HepG2 (cell line): ENCODE measurements around the gene AGPAT3. TPM values are rescaled to one million over a fixed set of nuclear protein-coding genes. Genes with fewer than 3 reads are reported as not detected.

ENCODE experiments used
- CEBPG ChIP-seq: IDR thresholded peaks from 2 replicates; pipeline ENCODE4 v1.6.1; 2016
- ELF1 ChIP-seq: sonication (generic); formaldehyde crosslinking; IDR thresholded peaks from 2 replicates; pipeline ENCODE4 v1.4.0; 2020; ENCODE audit warnings: missing genetic modification reagents
- FOXA1 ChIP-seq, 2 experiments: fragments of 450-650 bp in 1 of 2; sonication (generic) in 1 of 2; formaldehyde crosslinking in 1 of 2; IDR thresholded peaks; 2 replicates each; pipeline versions ENCODE4 v1.4.0 to v1.6.1; 2016 to 2020; ENCODE audit warnings: missing genetic modification reagents in 1 of 2
- FOXC1 ChIP-seq: sonication (generic); formaldehyde crosslinking; IDR thresholded peaks from 2 replicates; pipeline ENCODE4 v1.8.0; 2022; ENCODE audit warnings: mild to moderate bottlenecking, missing genetic modification reagents, borderline replicate concordance
- KLF11 ChIP-seq: IDR thresholded peaks from 2 replicates; pipeline ENCODE4 v1.6.1; 2016; ENCODE audit warnings: missing compliant biosample characterization
- PHF8 ChIP-seq: sonication (generic); formaldehyde crosslinking; IDR thresholded peaks from 2 replicates; pipeline ENCODE4 v1.5.0; 2020; ENCODE audit warnings: missing genetic modification reagents
- POGK ChIP-seq: sonication (generic); formaldehyde crosslinking; conservative IDR thresholded peaks from 2 replicates; pipeline ENCODE4 v1.8.0; 2022; ENCODE audit warnings: mild to moderate bottlenecking, moderate library complexity, missing genetic modification reagents
- RARA ChIP-seq: IDR thresholded peaks from 2 replicates; pipeline ENCODE4 v1.6.1; 2016; ENCODE audit warnings: missing genetic modification reagents, missing compliant biosample characterization
- TEAD2 ChIP-seq: sonication (generic); formaldehyde crosslinking; IDR thresholded peaks from 2 replicates; pipeline ENCODE4 v1.9.0; 2021; ENCODE audit warnings: missing genetic modification reagents
- TEAD3 ChIP-seq: optimal IDR thresholded peaks from 2 replicates; pipeline ENCODE3; 2016; ENCODE audit warnings: borderline replicate concordance
- TRIM22 ChIP-seq: fragments of 450-650 bp; IDR thresholded peaks from 2 replicates; pipeline ENCODE4 v1.6.1; 2017
- ZBTB46 ChIP-seq: sonication (generic); formaldehyde crosslinking; IDR thresholded peaks from 2 replicates; pipeline ENCODE4 v1.4.0; 2020; ENCODE audit warnings: mild to moderate bottlenecking, missing genetic modification reagents, borderline replicate concordance
- ZEB1 ChIP-seq: IDR thresholded peaks from 2 replicates; pipeline ENCODE4 v1.6.1; 2012; ENCODE audit warnings: mild to moderate bottlenecking, low read depth, inconsistent platforms; ENCODE audit not compliant: insufficient replicate concordance
- ZFP91 ChIP-seq: sonication (generic); formaldehyde crosslinking; IDR thresholded peaks from 2 replicates; pipeline ENCODE4 v1.9.0; 2022; ENCODE audit warnings: missing genetic modification reagents, mild to moderate bottlenecking, borderline replicate concordance
- ZNF18 ChIP-seq: sonication (generic); formaldehyde crosslinking; IDR thresholded peaks from 2 replicates; pipeline ENCODE4 v1.8.0; 2022; ENCODE audit warnings: mild to moderate bottlenecking, missing genetic modification reagents; ENCODE audit not compliant: insufficient replicate concordance
- ZNF205 ChIP-seq: IDR thresholded peaks from 2 replicates; pipeline ENCODE4 v1.6.1; 2018; ENCODE audit warnings: missing biosample characterization, missing genetic modification reagents
- ZNF230 ChIP-seq: sonication (generic); formaldehyde crosslinking; IDR thresholded peaks from 2 replicates; pipeline ENCODE4 v1.4.0; 2020; ENCODE audit warnings: mild to moderate bottlenecking, missing genetic modification reagents
- ZNF430 ChIP-seq: sonication (generic); formaldehyde crosslinking; IDR thresholded peaks from 2 replicates; pipeline ENCODE4 v1.9.0; 2021; ENCODE audit warnings: mild to moderate bottlenecking, missing genetic modification reagents
- ZNF432 ChIP-seq: sonication (generic); formaldehyde crosslinking; IDR thresholded peaks from 2 replicates; pipeline ENCODE4 v1.5.0; 2020; ENCODE audit warnings: missing genetic modification reagents, mild to moderate bottlenecking, borderline replicate concordance
- ZNF781 ChIP-seq: sonication (generic); formaldehyde crosslinking; IDR thresholded peaks from 2 replicates; pipeline ENCODE4 v1.5.1; 2020; ENCODE audit warnings: borderline replicate concordance, mild to moderate bottlenecking, missing genetic modification reagents; ENCODE audit errors: not compliant biosample characterization
- ZNF891 ChIP-seq: sonication (generic); formaldehyde crosslinking; IDR thresholded peaks from 2 replicates; pipeline ENCODE4 v1.5.0; 2020; ENCODE audit warnings: mild to moderate bottlenecking, missing genetic modification reagents
- polyA plus RNA-seq, 8 experiments: library from polyadenylated mRNA; depleted of rRNA in 3 of 8; stranded (reverse) in 7 of 8; unstranded in 1 of 8; fragments of >200 nt; fragmentation: Illumina TruSeq in 4 of 8; extraction: Trizol in 4 of 8; gene quantifications; 2 replicates each; pipeline versions ENCODE4 v1.2.1 to v1.2.3, GENCODE V29; 2011 to 2016; ENCODE audit warnings: low read depth in 4 of 8, missing spikeins in 1 of 8, mixed read lengths in 1 of 8; ENCODE audit not compliant: insufficient read depth in 1 of 8
- total RNA-seq, 5 experiments: library from RNA; depleted of rRNA; stranded (reverse); fragments of >200 nt; fragmentation: Illumina TruSeq; extraction: Trizol; gene quantifications; 2 replicates each; pipeline ENCODE4 v1.2.3, GENCODE V29; 2016; ENCODE audit warnings: low read depth in 1 of 5

The AGPAT3 gene
- total and polyA plus RNA-seq, 2 of the 13 experiments (the other 11 are each of a cell fraction or from before 2014, with no cell fraction given): 32.2 to 54.4 TPM

GRCh38 chr21:43864313-43864961 lies 586 bp upstream of the AGPAT3 start (continued):
- peak; percentile 52; the same call in 1 of the 2 replicates for TF ChIP-seq POGK (CRISPR knock-in tag)
- no peak for TF ChIP-seq TRIM22
- no peak for TF ChIP-seq KLF11 (CRISPR knock-in tag)
- peak; percentile 55; the same call in 1 of the 2 replicates for TF ChIP-seq ZNF430 (CRISPR knock-in tag)
- no peak for TF ChIP-seq ZNF230 (CRISPR knock-in tag)
- no peak for TF ChIP-seq FOXA1 (IDR thresholded peaks at IDR 0.05)
- TF ChIP-seq FOXA1 (CRISPR knock-in tag; IDR thresholded peaks at IDR 0.05): no peak
- TF ChIP-seq CEBPG (CRISPR knock-in tag): no peak
- peak; percentile 18 for TF ChIP-seq TEAD3 (CRISPR knock-in tag)
- TF ChIP-seq ZNF891 (CRISPR knock-in tag): no peak
- no peak for TF ChIP-seq ZNF18 (CRISPR knock-in tag)
- peak; percentile 65 for TF ChIP-seq PHF8
- no peak for TF ChIP-seq ZBTB46 (CRISPR knock-in tag)
- peak; percentile 91 for TF ChIP-seq ZNF205 (CRISPR knock-in tag)
- no peak for TF ChIP-seq ZNF781 (CRISPR knock-in tag)
- no peak for TF ChIP-seq RARA (CRISPR knock-in tag)
- TF ChIP-seq ZNF432: no peak
- peak; percentile 94 for TF ChIP-seq ZEB1
- peak; percentile 33; the same call in 1 of the 2 replicates for TF ChIP-seq FOXC1 (CRISPR knock-in tag)
- TF ChIP-seq ELF1 (CRISPR knock-in tag): no peak
- TF ChIP-seq TEAD2 (CRISPR knock-in tag): no peak
- peak; percentile 45; the same call in 1 of the 2 replicates for TF ChIP-seq ZFP91
